CD14-positive monocyte (primary cell): ENCODE results near the gene LTBP4. TPM values are rescaled to one million over a fixed set of nuclear protein-coding genes. Genes with fewer than 3 reads are reported as not detected.

Experiments used
- DNase-seq, 3 donors: peaks; one replicate each; pipeline ENCODE4 v3.0.0-alpha.2; 2011 to 2022
- H2AFZ ChIP-seq: 2 replicates; pipeline ENCODE4 v1.6.0; 2012; ENCODE audit warnings: mild to moderate bottlenecking, low read depth, low read length, inconsistent platforms; ENCODE audit not compliant: insufficient read depth, poor library complexity, severe bottlenecking
- H3K27ac ChIP-seq, 2 donors: 1 replicate in 1 of 2; 2 replicates in 1 of 2; pipeline ENCODE4 v1.5.1; 2012 to 2013; ENCODE audit warnings: low read length in 2 of 2, control low read depth in 1 of 2, inconsistent platforms in 1 of 2, low read depth in 1 of 2, mild to moderate bottlenecking in 1 of 2
- H3K27me3 ChIP-seq, 2 donors: one replicate each; pipeline versions ENCODE4 v1.6.0 to v1.6.1; 2011 to 2013; ENCODE audit warnings: low read length in 2 of 2; ENCODE audit not compliant: control insufficient read depth in 2 of 2, insufficient read depth in 2 of 2
- H3K36me3 ChIP-seq, 2 donors: replicated peaks in 1 of 2; 1 replicate in 1 of 2; 2 replicates in 1 of 2; pipeline versions ENCODE4 v1.5.1 to v1.6.1; 2012 to 2013; ENCODE audit warnings: low read length in 2 of 2, control low read depth in 1 of 2, inconsistent platforms in 1 of 2, mild to moderate bottlenecking in 1 of 2; ENCODE audit not compliant: insufficient read depth in 2 of 2, control insufficient read depth in 1 of 2
- H3K4me1 ChIP-seq, 2 donors: 1 replicate in 1 of 2; 2 replicates in 1 of 2; pipeline versions ENCODE4 v1.5.1 to v1.6.1; 2012 to 2013; ENCODE audit warnings: low read length in 2 of 2, control low read depth in 1 of 2, inconsistent platforms in 1 of 2, mild to moderate bottlenecking in 1 of 2, moderate library complexity in 1 of 2; ENCODE audit not compliant: insufficient read depth in 2 of 2, control insufficient read depth in 1 of 2
- H3K4me2 ChIP-seq: replicated peaks from 2 replicates; pipeline ENCODE3; 2012; ENCODE audit warnings: low read length, moderate library complexity, mild to moderate bottlenecking; ENCODE audit not compliant: poor library complexity, severe bottlenecking; ENCODE audit errors: extremely low read depth
- H3K4me3 ChIP-seq, 3 experiments: fragments of 200-600 bp in 1 of 3; sonication (generic) in 1 of 3; replicated peaks in 1 of 3; 1 replicate in 2 of 3; 2 replicates in 1 of 3; pipeline ENCODE4 v1.5.1; 2011 to 2013; ENCODE audit warnings: low read length in 3 of 3, mild to moderate bottlenecking in 3 of 3, control low read depth in 2 of 3, low read depth in 2 of 3, inconsistent platforms in 1 of 3, moderate library complexity in 1 of 3
- H3K79me2 ChIP-seq: 2 replicates; pipeline ENCODE4 v1.6.0; 2012; ENCODE audit warnings: mild to moderate bottlenecking, control low read depth, inconsistent platforms, low read length, moderate library complexity; ENCODE audit not compliant: insufficient read depth
- H3K9ac ChIP-seq: 2 replicates; pipeline ENCODE4 v1.6.0; 2017; ENCODE audit warnings: low read length, mild to moderate bottlenecking; ENCODE audit not compliant: insufficient read depth, poor library complexity, severe bottlenecking
- H3K9me3 ChIP-seq, 2 donors: replicated peaks in 1 of 2; 1 replicate in 1 of 2; 2 replicates in 1 of 2; pipeline versions ENCODE4 v1.5.1 to v1.6.1; 2012 to 2013; ENCODE audit warnings: low read length in 2 of 2, control low read depth in 1 of 2; ENCODE audit not compliant: control insufficient read depth in 1 of 2, insufficient read depth in 1 of 2
- H4K20me1 ChIP-seq: 2 replicates; pipeline ENCODE4 v1.6.0; 2012; ENCODE audit warnings: mild to moderate bottlenecking, low read length, control low read depth, moderate library complexity; ENCODE audit not compliant: insufficient read depth
- H3K27ac Mint-ChIP-seq, 7 donors: one replicate each; pipeline ENCODE4 v1.8.0; 2020; ENCODE audit warnings: mild to moderate bottlenecking in 7 of 7, mixed read lengths in 7 of 7, moderate library complexity in 6 of 7, inconsistent platforms in 2 of 7
- H3K27me3 Mint-ChIP-seq, 3 donors: one replicate each; pipeline ENCODE4 v1.8.0; 2021 to 2022; ENCODE audit warnings: low read depth in 3 of 3, mild to moderate bottlenecking in 3 of 3, mixed read lengths in 3 of 3, moderate library complexity in 3 of 3, inconsistent platforms in 1 of 3
- H3K36me3 Mint-ChIP-seq, 2 donors: one replicate each; pipeline ENCODE4 v1.8.0; 2020; ENCODE audit warnings: mixed read lengths in 2 of 2, inconsistent platforms in 1 of 2, mild to moderate bottlenecking in 1 of 2
- H3K4me1 Mint-ChIP-seq: one replicate; pipeline ENCODE4 v1.8.0; 2020; ENCODE audit warnings: mild to moderate bottlenecking, mixed read lengths
- H3K4me3 Mint-ChIP-seq, 2 donors: one replicate each; pipeline ENCODE4 v1.8.0; 2020; ENCODE audit warnings: mild to moderate bottlenecking in 2 of 2, mixed read lengths in 2 of 2, moderate library complexity in 1 of 2
- H3K9me3 Mint-ChIP-seq, 7 donors: one replicate each; pipeline ENCODE4 v1.8.0; 2020 to 2022; ENCODE audit warnings: mixed read lengths in 7 of 7, mild to moderate bottlenecking in 6 of 7, moderate library complexity in 6 of 7, inconsistent platforms in 2 of 7
- CTCF ChIP-seq: fragments of 200-600 bp; IDR thresholded peaks from one replicate; pipeline ENCODE4 v1.8.0; 2022; ENCODE audit warnings: antibody characterized with exemption, mild to moderate bottlenecking
- WGBS: methylation state at CpG from one replicate; pipeline ENCODE4 v1.1.5; 2013; ENCODE audit warnings: missing lambda C conversion rate; ENCODE audit not compliant: insufficient coverage; 5-methylcytosine and 5-hydroxymethylcytosine counted together
- intact Hi-C, 2 donors: fragments of 100-400 bp; cut with micrococcal nuclease; formaldehyde crosslinking; loops; one replicate each; pipeline versions ENCODE4 v1.15.0 to v1.15.1; 2023
- polyA plus RNA-seq, 3 donors: library from polyadenylated mRNA; depleted of rRNA in 1 of 3; unstranded in 2 of 3; stranded (reverse) in 1 of 3; fragments of 300-500 nt in 2 of 3; fragments of >200 nt in 1 of 3; fragmentation: Illumina TruSeq in 2 of 3; gene quantifications; 1 replicate in 2 of 3; 2 replicates in 1 of 3; pipeline ENCODE4 v1.2.3, GENCODE V29; 2012 to 2021

LTBP4 gene
- polyA plus RNA-seq, 3 donors = 3.8 to 38.7 (median 8.0) TPM

- intact Hi-C loops = no loop called here
- peaks cover 2 to 15% (median 10%) of the 10 kb centered on the region in 7 donors for H3K9me3 Mint-ChIP-seq
- H3K4me3 Mint-ChIP-seq = no peak overlapping the region
Measured at GRCh38 chr19:40667602-40668001, 66.4 kb downstream of the LTBP4 start.

GRCh38 chr19:40668991-40669614 is 67.9 kb downstream of the LTBP4 start:
- no peak overlapping the region for H3K9ac ChIP-seq
- peaks cover 3 to 9% (median 7%) of the 10 kb centered on the region in 3 donors for H3K27me3 Mint-ChIP-seq
- peaks cover 2 to 15% (median 10%) of the 10 kb centered on the region in 7 donors for H3K9me3 Mint-ChIP-seq
- no peak overlapping the region for H2AFZ ChIP-seq
- no peak for TF ChIP-seq CTCF
- DNase-seq = no peak
- no peaks in the 10 kb centered on the region for H3K4me1 ChIP-seq
- H3K79me2 ChIP-seq = no peaks in the 10 kb centered on the region
- peaks cover 22 to 24% of the 10 kb centered on the region in 2 donors for H3K36me3 Mint-ChIP-seq
- H3K4me1 Mint-ChIP-seq = no peaks in the 10 kb centered on the region
- peaks cover 9 to 10% of the 10 kb centered on the region in 2 donors for H3K9me3 ChIP-seq
- H3K4me3 ChIP-seq = no peak overlapping the region
- no peak overlapping the region for H3K4me3 Mint-ChIP-seq
- peaks cover 9 to 39% of the 10 kb centered on the region in 2 donors for H3K36me3 ChIP-seq
- intact Hi-C loops = no loop called here
- no peak overlapping the region for H3K27ac ChIP-seq
- no peaks in the 10 kb centered on the region for H4K20me1 ChIP-seq
- no peak overlapping the region for H3K4me2 ChIP-seq
- H3K27ac Mint-ChIP-seq = no peak overlapping the region
- peaks cover 0 to under 1% of the 10 kb centered on the region in 2 donors for H3K27me3 ChIP-seq
- 89% methylated on average over 5 of the region's 7 CpGs for WGBS

More at GRCh38 chr19:40667602-40668001, 66.4 kb downstream of the LTBP4 start:
- no peak overlapping the region for H3K4me2 ChIP-seq
- H3K9me3 ChIP-seq = peaks cover 9 to 10% of the 10 kb centered on the region in 2 donors
- H3K4me1 ChIP-seq = peaks cover 10 to 14% of the 10 kb centered on the region in 2 donors
- no peak overlapping the region for H3K27ac ChIP-seq
- peaks cover 9% of the 10 kb centered on the region for H3K4me1 Mint-ChIP-seq
- H3K36me3 Mint-ChIP-seq = peaks cover 22 to 24% of the 10 kb centered on the region in 2 donors
- peaks cover 2 to 28% of the 10 kb centered on the region in 2 donors for H3K36me3 ChIP-seq
- H3K27ac Mint-ChIP-seq = no peak overlapping the region
- WGBS = 95% methylated on average over 14 of the region's 14 CpGs
- TF ChIP-seq CTCF = no peak
- no peaks in the 10 kb centered on the region for H4K20me1 ChIP-seq
- no peak overlapping the region for H3K9ac ChIP-seq
- no peaks in the 10 kb centered on the region for H3K79me2 ChIP-seq
- H3K27me3 Mint-ChIP-seq = peaks cover 12 to 22% (median 13%) of the 10 kb centered on the region in 3 donors
- H3K27me3 ChIP-seq = peaks cover 0 to 7% of the 10 kb centered on the region in 2 donors
- no peak overlapping the region for H3K4me3 ChIP-seq
- DNase-seq = no peak
- H2AFZ ChIP-seq = no peak overlapping the region
